GM20431 (cell line): Measurements from ENCODE around the gene GRID1.

Source experiments
- in situ Hi-C: fragments of 300-500 bp; cut with MseI, MboI; formaldehyde crosslinking; loops from one replicate; pipeline ENCODE4 v1.15.0; 2020; ENCODE audit warnings: low sequenced_read_pairs; ENCODE audit not compliant: unreplicated experiment

Gene GRID1

GRCh38 chr10:86204421-86205305 is 161.9 kb downstream of the GRID1 start:
- in situ Hi-C loops = no loop called here

- in situ Hi-C loops = no loop called here
Measured at GRCh38 chr10:86203162-86203905, 163.3 kb downstream of the GRID1 start.

- in situ Hi-C loops = no loop called here
Measured at GRCh38 chr10:86202226-86202735, 164.3 kb downstream of the GRID1 start.

- in situ Hi-C loops = no loop called here
Measured at GRCh38 chr10:86200867-86201266, 165.7 kb downstream of the GRID1 start.

- in situ Hi-C loops = no loop called here
Measured at GRCh38 chr10:86200269-86200668, 166.3 kb downstream of the GRID1 start.

- in situ Hi-C loops = no loop called here
Measured at GRCh38 chr10:86199041-86199440, 167.6 kb downstream of the GRID1 start.

- in situ Hi-C loops = no loop called here
Measured at GRCh38 chr10:86198271-86198670, 168.3 kb downstream of the GRID1 start.

GRCh38 chr10:86197166-86197790 is 169.3 kb downstream of the GRID1 start:
- in situ Hi-C loops = no loop called here

GRCh38 chr10:86195521-86196157 is 171.0 kb downstream of the GRID1 start:
- in situ Hi-C loops = no loop called here

GRCh38 chr10:86194684-86195083 is 171.9 kb downstream of the GRID1 start:
- in situ Hi-C loops = no loop called here

- in situ Hi-C loops = no loop called here
Measured at GRCh38 chr10:86193841-86194240, 172.8 kb downstream of the GRID1 start.

- in situ Hi-C loops = no loop called here
Measured at GRCh38 chr10:86192691-86193090, 173.9 kb downstream of the GRID1 start.

- in situ Hi-C loops = no loop called here
Measured at GRCh38 chr10:86192147-86192546, 174.4 kb downstream of the GRID1 start.

GRCh38 chr10:86191686-86192085 is 174.9 kb downstream of the GRID1 start:
- in situ Hi-C loops = no loop called here

- in situ Hi-C loops = no loop called here
Measured at GRCh38 chr10:86191166-86191565, 175.4 kb downstream of the GRID1 start.

GRCh38 chr10:86190291-86190690 is 176.3 kb downstream of the GRID1 start:
- in situ Hi-C loops = no loop called here

GRCh38 chr10:86189891-86190290 is 176.7 kb downstream of the GRID1 start:
- in situ Hi-C loops = no loop called here

- in situ Hi-C loops = no loop called here
Measured at GRCh38 chr10:86188796-86189558, 177.6 kb downstream of the GRID1 start.

GRCh38 chr10:86188326-86188725 is 178.3 kb downstream of the GRID1 start:
- in situ Hi-C loops = no loop called here
